Panc1 (cell line): Measurements from ENCODE around the gene PTPMT1. TPM values are rescaled to one million over a fixed set of nuclear protein-coding genes. Genes with fewer than 3 reads are reported as not detected.

ENCODE experiments used
- ATAC-seq: fragments of 200-7000 bp; cut with Tn5 transposase; 2 replicates; pipeline ENCODE4 v1.9.1; 2020; ENCODE audit warnings: mild to moderate bottlenecking, moderate library complexity
- BruUV-seq: library from RNA; stranded (reverse); fragments of 400-500 nt; replicated peaks from 2 replicates; lab custom pipeline; 2021; lab: Mats Ljungman, UMichigan
- CTCF ChIA-PET: fragments of 300-600 bp; sonication (Branson Sonifier 250); formaldehyde crosslinking; loops from one replicate; lab custom pipeline; 2022; ENCODE audit warnings: antibody characterized with exemption; lab: Charles Lee
- POLR2A ChIA-PET: fragments of 300-600 bp; sonication (Branson Sonifier 250); formaldehyde crosslinking; loops from one replicate; lab custom pipeline; 2022; ENCODE audit warnings: antibody characterized with exemption; lab: Charles Lee
- DNase-seq: peaks from one replicate; pipeline ENCODE4 v3.0.0-alpha.2; 2010; ENCODE audit warnings: low read depth, low spot score
- H3K27ac ChIP-seq: 2 replicates; pipeline ENCODE4 v1.5.1; 2011; ENCODE audit warnings: mild to moderate bottlenecking, low read length, inconsistent platforms
- H3K27me3 ChIP-seq: fragments of 200-500 bp; sonication (Bioruptor generic); 2 replicates; pipeline ENCODE4 v1.6.0; 2014; ENCODE audit warnings: low read length, inconsistent platforms; ENCODE audit not compliant: control insufficient read depth, insufficient read depth
- H3K36me3 ChIP-seq: fragments of 200-500 bp; sonication (Bioruptor generic); 2 replicates; pipeline ENCODE4 v1.5.1; 2014; ENCODE audit warnings: inconsistent platforms, mild to moderate bottlenecking, low read length, moderate library complexity; ENCODE audit not compliant: control insufficient read depth, insufficient read depth
- H3K4me1 ChIP-seq: 2 replicates; pipeline ENCODE4 v1.5.1; 2011; ENCODE audit warnings: inconsistent platforms, mild to moderate bottlenecking, low read length, moderate library complexity; ENCODE audit not compliant: control insufficient read depth, insufficient read depth
- H3K4me3 ChIP-seq, 2 experiments: 2 replicates each; pipeline ENCODE4 v1.5.1; 2011 to 2012; ENCODE audit warnings: low read depth in 2 of 2, low read length in 2 of 2, mild to moderate bottlenecking in 2 of 2, inconsistent platforms in 1 of 2, moderate library complexity in 1 of 2
- H3K9me3 ChIP-seq: fragments of 200-500 bp; sonication (Bioruptor generic); 2 replicates; pipeline ENCODE4 v1.5.1; 2014; ENCODE audit warnings: low read depth, mild to moderate bottlenecking, inconsistent platforms, low read length, moderate library complexity; ENCODE audit not compliant: control insufficient read depth, insufficient read depth
- CTCF ChIP-seq: fragments of 450-650 bp; IDR thresholded peaks from 2 replicates; pipeline ENCODE4 v1.5.1; 2017; ENCODE audit warnings: mild to moderate bottlenecking
- POLR2AphosphoS5 ChIP-seq: IDR thresholded peaks from 2 replicates; pipeline ENCODE4 v1.6.1; 2012; ENCODE audit warnings: mild to moderate bottlenecking, low read depth, low read length, moderate library complexity
- REST ChIP-seq, 2 experiments: IDR thresholded peaks; 2 replicates each; pipeline ENCODE4 v1.6.1; 2011 to 2012; ENCODE audit warnings: low read depth in 2 of 2, control low read depth in 1 of 2, low read length in 1 of 2, mild to moderate bottlenecking in 1 of 2, moderate library complexity in 1 of 2; ENCODE audit not compliant: insufficient read depth in 1 of 2
- SIN3A ChIP-seq: IDR thresholded peaks from 2 replicates; pipeline ENCODE4 v1.6.1; 2012; ENCODE audit warnings: low read depth, mild to moderate bottlenecking, low read length, moderate library complexity, borderline replicate concordance; ENCODE audit not compliant: insufficient read depth
- TCF7L2 ChIP-seq: IDR thresholded peaks from 2 replicates; pipeline ENCODE4 v1.6.1; 2011; ENCODE audit warnings: mild to moderate bottlenecking, low read depth, low read length, inconsistent platforms
- in situ Hi-C: cut with HindIII; loops from 2 replicates; pipeline ENCODE4 v1.10.0; 2016; ENCODE audit warnings: low sequenced_read_pairs, low pct_unique_long_range_greater_than_20kb
- intact Hi-C: fragments of 100-400 bp; cut with micrococcal nuclease; formaldehyde crosslinking; loops from one replicate; pipeline ENCODE4 v1.10.0; 2022; ENCODE audit not compliant: unreplicated experiment
- total RNA-seq: library from RNA; stranded (reverse); gene quantifications from one replicate; pipeline ENCODE4 v1.2.1, GENCODE V29; 2021; ENCODE audit not compliant: unreplicated experiment

The PTPMT1 gene
- total RNA-seq, 1 experiment from 2014 or later: 81.0 TPM

- ChIA-PET POLR2A (interaction anchor here (0.5 kb wide), 1 partner anchor 88 kb away, joined by 4 read pairs; no protein-coding TSS in a partner anchor), CTCF (no interaction called here)
- Histone ChIP-seq H3K4me1 (no peaks in the 10 kb centered on the region), H3K36me3 (peaks cover 33% of the 10 kb centered on the region), H3K27me3 (no peaks in the 10 kb centered on the region), H3K4me3 (no peak overlapping the region), H3K9me3 (no peaks in the 10 kb centered on the region), H3K27ac (no peak overlapping the region)
- no peak for ATAC-seq
- in situ Hi-C loops (no loop called here), intact Hi-C loops (no loop called here)
- DNase-seq: no peak
- TF ChIP-seq REST (IDR thresholded peaks at IDR 0.05; ENCODE audit: insufficient read depth in 1 of 2, low read depth in 2 of 2, low read length in 1 of 2): no peak
- TF ChIP-seq CTCF: no peak
- no peak for TF ChIP-seq SIN3A
- TF ChIP-seq POLR2AphosphoS5: no peak
- no peak for TF ChIP-seq TCF7L2
- BruUV-seq: TSS peak; percentile 36
These were observed 55.5 kb downstream of the PTPMT1 start for GRCh38 chr11:47620836-47621378.

Other genes starting within 250 kb of the PTPMT1 start
- gene MYBPC3, start 212.9 kb upstream of the PTPMT1 start, total RNA-seq: not detected
- 0.31 TPM for gene SPI1, start 187.1 kb upstream of the PTPMT1 start, total RNA-seq
- 50.2 TPM for gene SLC39A13, start 157.0 kb upstream of the PTPMT1 start, total RNA-seq
- gene PSMC3, start 139.2 kb upstream of the PTPMT1 start, total RNA-seq: 181 TPM
- 1.8 TPM for gene RAPSN, start 116.5 kb upstream of the PTPMT1 start, total RNA-seq
- 160 TPM for gene CELF1, start 12.5 kb upstream of the PTPMT1 start, total RNA-seq
- 23.2 TPM for gene KBTBD4, start 13.4 kb downstream of the PTPMT1 start, total RNA-seq
- gene NDUFS3, start 13.5 kb downstream of the PTPMT1 start, total RNA-seq: 135 TPM
- gene FAM180B, start 21.1 kb downstream of the PTPMT1 start, total RNA-seq: not detected
- not detected for gene C1QTNF4, start 28.8 kb downstream of the PTPMT1 start, total RNA-seq
- 230 TPM for gene MTCH2, start 77.0 kb downstream of the PTPMT1 start, total RNA-seq
- 6.8 TPM for gene AGBL2, start 149.8 kb downstream of the PTPMT1 start, total RNA-seq
- 68.3 TPM for gene FNBP4, start 201.7 kb downstream of the PTPMT1 start, total RNA-seq